Suppressor macrophage treated with lipopolysaccharide for 1 hour (primary cell): ENCODE results near the gene PALD1.
A peak's percentile ranks its signal among the peaks of the same experiment; 100 is the strongest.
"Not testable (repeated sequence)": the region's sequence is repeated elsewhere in the genome, so short reads cannot be mapped to it uniquely, and the experiment has no call there.

Experiments used
- DNase-seq, 3 donors: peaks; one replicate each; pipeline ENCODE4 v3.0.0-alpha.2; 2020 to 2022

The PALD1 gene

GRCh38 chr10:70592746-70593512 is 114.4 kb downstream of the PALD1 start:
- DNase-seq, result peak in 2 of 3 donors; percentile 33 to 36

DNA sequence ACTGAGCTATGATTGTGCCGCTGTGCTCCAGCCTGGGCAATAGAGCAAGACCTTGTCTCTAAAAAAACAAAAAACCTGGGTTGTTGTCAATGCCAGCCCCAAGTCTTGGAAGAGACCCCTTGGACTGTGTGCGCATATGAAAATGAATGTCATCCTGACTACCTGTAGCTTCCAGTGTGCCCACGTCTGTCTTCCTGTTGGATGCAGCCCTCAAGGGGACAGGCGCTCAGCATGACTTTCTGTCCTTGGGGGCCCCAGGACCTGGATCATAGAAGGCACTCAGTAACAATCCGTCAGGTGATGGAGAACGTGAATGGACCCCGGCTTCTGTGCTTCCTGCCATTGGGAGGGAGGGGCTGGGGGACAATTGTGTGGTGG is 114.9 kb downstream of the PALD1 start:
- no peak for DNase-seq

DNA sequence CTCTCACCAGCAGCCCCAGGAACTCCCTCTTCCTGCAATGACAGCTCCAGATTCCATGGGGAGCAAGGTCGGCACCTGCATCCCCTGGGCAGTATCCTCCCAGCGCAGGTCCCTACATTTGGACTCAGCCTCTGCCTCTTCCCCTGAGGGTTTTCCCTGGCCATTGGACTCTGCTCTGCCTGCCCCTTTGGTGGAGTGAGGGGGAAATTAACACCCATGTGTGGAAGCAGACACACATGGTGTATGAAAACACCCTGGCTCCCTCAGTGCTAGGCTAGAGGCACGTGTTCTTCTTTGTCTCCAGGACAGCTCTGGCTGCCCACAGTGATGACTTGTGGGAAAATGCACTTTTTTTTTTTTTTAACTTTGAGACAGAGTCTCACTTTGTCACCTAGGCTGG is 115.6 kb downstream of the PALD1 start:
- no peak for DNase-seq

GRCh38 chr10:70595566-70596016 is 117.0 kb downstream of the PALD1 start:
- no peak for DNase-seq

GRCh38 chr10:70596110-70596798 is 117.7 kb downstream of the PALD1 start:
- no peak for DNase-seq

DNA sequence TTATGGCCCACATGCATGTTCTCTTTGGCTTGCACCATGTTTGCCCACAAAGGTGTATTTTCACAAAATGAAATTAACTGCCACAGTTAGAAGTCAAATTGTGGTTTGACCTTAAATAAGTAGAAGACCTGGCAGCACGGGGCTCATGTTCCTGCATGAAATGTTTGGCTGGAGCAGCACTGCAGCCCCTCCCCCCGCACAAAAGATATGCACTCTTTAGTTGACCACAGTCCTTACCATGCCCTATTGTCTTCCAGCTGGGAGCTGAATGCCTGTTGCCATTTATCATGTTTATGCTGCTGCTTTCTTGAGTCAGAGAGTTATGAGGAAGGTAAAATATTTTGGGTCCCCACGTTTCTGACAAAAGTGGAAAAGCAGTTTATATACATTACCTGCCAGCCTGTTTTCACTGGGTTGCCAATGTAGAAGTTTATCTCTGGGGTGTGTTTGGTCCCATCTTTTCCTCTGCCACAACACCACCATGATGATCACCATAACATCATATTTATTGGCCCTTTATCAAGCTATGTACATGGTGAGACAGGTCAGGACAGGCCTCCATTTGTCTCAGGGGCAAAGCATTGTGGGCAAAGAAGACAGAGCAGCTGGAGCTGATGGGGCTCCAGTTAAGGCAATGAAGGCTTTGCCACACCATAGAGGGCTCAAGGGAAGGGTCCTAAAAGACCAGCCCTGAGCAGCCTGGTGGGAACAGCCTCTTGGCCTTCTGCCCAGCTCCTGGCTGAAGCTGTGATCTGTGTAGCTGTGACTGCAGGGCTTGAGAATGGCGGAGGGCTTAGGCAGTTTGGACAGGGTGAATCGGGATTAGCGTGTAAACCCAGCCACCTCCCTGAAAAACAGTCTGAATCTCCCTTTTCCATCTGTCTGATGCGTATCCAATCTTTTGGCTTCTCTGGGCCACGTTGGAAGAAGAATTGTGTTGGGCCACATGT is 118.6 kb downstream of the PALD1 start:
- no peak for DNase-seq

GRCh38 chr10:70597856-70598815 is 119.6 kb downstream of the PALD1 start:
- no peak for DNase-seq

- no peak for DNase-seq
Observed at GRCh38 chr10:70598857-70599295, 120.3 kb downstream of the PALD1 start.

DNA sequence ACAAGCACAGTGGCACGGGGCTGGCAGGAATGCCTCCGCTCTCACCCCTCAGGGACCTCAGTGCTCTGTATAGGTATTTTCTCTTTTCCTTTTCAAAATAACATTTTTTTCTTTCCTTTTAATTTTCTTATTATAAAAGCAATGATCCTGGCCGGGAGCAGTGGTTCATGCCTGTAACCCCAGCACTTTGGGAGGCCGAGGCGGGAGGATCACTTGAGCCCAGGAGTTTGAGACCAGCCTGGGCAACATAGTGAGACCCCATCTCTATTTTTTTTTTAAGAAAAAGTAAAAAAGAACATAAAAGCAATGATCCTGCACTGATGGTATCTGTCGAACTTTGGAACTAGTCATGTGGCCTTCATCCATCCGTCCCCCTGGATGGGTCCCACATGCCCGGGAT is 120.8 kb downstream of the PALD1 start:
- DNase-seq, result no peak

DNA sequence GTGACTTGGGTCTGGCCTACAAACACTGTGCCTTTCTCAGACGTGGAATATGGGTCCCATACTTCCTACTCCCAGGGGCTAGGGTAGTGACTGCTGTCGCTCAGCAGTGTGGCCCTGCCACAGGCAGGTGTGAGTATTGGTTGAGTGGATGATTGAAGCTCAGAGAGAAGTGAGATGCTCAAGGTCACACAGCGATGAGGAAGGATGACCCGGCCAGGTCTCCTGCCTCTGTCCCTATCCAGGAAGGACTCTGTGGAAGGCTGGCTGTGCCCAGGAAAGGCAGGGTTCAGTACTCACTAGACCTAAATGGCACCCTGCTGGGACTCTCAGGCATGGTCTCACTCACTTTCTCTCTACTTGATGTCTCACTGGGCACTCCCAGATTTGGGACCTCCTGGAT is 121.2 kb downstream of the PALD1 start:
- DNase-seq, result no peak

DNA sequence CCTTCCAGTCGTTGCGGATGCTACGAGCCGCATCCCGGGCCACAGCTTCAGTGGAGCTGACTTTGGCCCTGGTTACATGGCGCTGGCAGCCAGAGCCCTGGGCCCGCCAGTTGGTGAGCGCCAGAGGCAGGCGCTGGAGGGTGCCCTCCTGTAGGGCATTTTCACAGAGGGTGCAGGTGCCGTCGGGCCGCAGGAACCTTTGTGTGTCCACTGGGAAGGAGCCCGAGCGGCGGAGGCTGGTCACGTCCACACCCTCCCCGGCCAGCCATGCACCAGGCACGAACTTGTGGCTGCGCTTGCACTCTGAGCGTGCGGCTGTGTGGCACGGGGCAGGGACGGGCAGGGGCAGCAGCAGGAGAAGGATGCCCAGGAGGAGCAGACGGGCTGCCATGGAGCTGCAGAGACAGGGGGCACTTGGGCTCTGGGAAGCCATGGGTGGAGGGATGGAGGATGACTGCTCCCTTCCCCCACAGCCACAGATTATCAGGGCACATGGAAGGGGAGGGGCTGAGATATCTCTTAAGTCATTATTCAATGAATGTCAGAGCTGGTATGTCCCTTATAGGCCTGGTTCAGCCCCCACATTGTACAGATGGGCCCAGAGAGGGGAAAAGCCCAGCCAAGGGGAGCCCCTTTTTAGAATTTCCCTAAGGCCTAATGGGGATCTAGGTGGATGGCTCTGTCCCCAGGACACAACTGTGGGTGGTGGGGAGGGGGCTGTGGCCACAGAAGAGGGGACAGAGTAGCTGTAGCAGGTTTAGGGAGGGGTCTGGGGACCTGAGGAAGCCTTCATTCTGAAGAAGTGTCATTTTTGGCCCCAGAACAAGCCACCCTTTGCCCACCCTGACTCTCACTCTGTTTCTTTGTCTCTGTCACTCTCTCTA is 122.2 kb downstream of the PALD1 start:
- DNase-seq, result no peak

DNA sequence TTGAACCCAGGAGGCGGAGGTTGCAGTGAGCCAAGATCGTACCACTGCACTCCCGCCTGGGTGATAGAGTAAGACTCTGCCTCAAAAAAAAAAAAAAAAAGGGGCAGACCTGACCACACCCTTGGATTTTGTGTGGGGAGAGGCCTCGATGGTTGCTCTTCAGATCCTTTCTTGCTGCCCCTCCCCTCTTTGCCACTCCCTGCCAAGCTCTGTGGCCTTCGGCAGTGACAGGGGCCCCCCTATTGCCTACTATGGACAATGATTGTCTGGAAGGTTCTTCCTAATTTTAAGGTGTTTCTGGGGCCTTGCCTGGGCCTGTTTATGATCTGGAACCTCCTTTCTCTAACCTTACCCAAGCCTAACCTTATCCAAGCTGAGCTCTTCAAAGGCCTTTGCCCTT is 123.2 kb downstream of the PALD1 start:
- DNase-seq, result no peak

GRCh38 chr10:70602665-70603448 is 124.3 kb downstream of the PALD1 start, which contains the start of gene PRF1:
Gene PRF1, minus strand, starts transcription at chr10:70602741. Its CDS starts 1,839 bp downstream, at chr10:70600902.
- DNase-seq, result no peak

DNA sequence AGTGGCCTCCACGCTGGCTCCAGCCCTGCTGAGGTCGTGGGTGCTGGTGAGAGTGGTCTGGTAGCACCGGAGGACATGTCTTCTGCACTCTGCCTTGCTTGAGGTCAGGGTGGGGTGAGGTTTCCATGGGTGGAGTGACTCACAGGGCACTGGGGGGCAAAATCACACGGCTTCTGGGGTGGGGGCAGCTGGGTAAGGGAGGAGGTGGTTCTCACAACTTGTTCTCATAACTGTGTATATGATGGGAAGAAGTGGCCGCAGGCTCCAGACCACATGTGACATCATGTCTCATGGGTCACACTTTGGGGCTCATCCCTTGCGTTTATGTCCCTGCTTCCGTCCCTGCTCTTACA is 124.9 kb downstream of the PALD1 start:
- no peak for DNase-seq

DNA sequence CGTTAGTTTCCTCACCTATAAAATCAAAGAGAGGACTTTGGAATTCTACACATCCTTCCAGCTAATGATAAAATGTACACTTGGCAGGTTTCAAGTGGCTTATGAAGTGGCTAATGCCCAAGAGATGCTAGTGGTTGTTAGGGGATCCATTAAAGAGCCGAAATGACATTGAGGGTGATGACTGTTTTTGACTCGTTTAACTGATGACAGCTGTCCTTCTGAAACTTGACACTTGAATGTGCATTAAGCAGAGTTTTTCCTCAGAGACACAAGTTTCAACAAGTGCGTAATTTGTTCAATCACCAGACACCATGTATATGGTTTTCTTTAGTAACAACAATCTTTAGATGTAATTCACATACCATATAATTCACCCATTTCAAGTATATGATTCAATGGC is 125.5 kb downstream of the PALD1 start:
- no peak for DNase-seq

- DNase-seq, result peak in 2 of 3 donors; percentile 36 to 37
Observed at GRCh38 chr10:70605161-70605560, 126.6 kb downstream of the PALD1 start.

DNA sequence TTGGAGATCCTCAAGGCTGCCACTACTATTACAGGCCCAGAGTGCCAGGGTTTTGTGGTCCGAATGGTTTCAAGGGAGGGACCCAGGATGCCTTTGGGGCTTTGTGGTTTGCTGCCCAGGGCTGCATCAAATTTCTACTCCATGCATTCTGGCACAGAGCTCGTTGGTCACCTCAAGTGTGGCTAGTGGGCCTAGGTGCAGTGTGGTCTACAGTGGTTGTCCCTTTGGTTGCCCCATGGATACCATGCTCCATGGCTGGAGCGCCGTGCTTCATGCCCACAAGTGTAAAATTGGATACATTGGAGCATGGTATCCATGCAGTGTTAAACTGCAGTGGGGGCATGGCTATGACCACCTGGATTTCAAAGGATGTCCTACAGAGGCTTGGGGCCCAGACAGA is 129.4 kb downstream of the PALD1 start:
- no peak for DNase-seq

- no peak for DNase-seq
Observed at GRCh38 chr10:70613941-70614340, 135.4 kb downstream of the PALD1 start.

DNA sequence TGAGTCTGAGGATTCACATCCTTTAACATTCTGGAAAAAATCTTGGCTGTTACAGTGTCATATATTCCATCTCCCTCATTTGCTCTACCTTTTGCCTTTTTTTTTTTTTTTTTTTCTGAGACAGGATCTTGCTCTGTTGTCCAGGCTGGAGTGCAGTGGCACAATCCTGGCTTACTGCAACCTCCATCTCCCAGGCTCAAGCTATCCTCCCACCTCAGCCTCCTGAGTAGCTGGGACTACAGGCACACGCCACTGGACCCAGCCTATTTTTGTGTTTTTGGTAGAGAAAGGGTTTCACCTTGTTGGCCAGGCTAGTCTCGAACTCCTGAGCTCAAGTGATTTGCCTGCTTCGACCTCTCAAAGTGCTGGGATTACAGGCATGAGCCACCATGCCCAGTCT is 135.8 kb downstream of the PALD1 start:
- not testable (repeated sequence) for DNase-seq

GRCh38 chr10:70615211-70615610 is 136.6 kb downstream of the PALD1 start:
- no peak for DNase-seq
